OCI-LY3 (cell line): ENCODE data around the gene CRTC3.

Experiments used
- H2AFZ ChIP-seq: fragments of 200-600, 300-600 bp; shearing (Covaris generic); 2 replicates; pipeline ENCODE4 v1.6.0; 2014; ENCODE audit warnings: antibody characterized with exemption, low read depth, low read length
- H3K27ac ChIP-seq: fragments of 200-600, 300-600 bp; sonication (generic); 2 replicates; pipeline ENCODE4 v1.5.1; 2014; ENCODE audit warnings: mild to moderate bottlenecking, low read length, moderate library complexity, mixed read lengths
- H3K27me3 ChIP-seq: fragments of 200-600, 300-600 bp; sonication (generic); 2 replicates; pipeline ENCODE4 v1.6.1; 2014; ENCODE audit warnings: low read depth, low read length, mixed read lengths
- H3K36me3 ChIP-seq: fragments of 200-600, 300-600 bp; sonication (generic); replicated peaks from 2 replicates; pipeline ENCODE3; 2014; ENCODE audit warnings: low read depth, low read length, mixed read lengths
- H3K4me1 ChIP-seq: fragments of 300-600, 200-600 bp; sonication (generic); 2 replicates; pipeline ENCODE4 v1.6.1; 2014; ENCODE audit warnings: low read length, mixed read lengths
- H3K4me2 ChIP-seq: fragments of 200-600, 300-600 bp; sonication (generic); 2 replicates; pipeline ENCODE4 v1.6.1; 2014; ENCODE audit warnings: low read length, mixed read lengths
- H3K4me3 ChIP-seq: fragments of 300-600, 200-600 bp; sonication (generic); 2 replicates; pipeline ENCODE4 v1.5.1; 2014; ENCODE audit warnings: antibody characterized with exemption, mild to moderate bottlenecking, low read length, moderate library complexity
- H3K79me2 ChIP-seq: fragments of 300-600, 200-600 bp; shearing (Covaris generic); 2 replicates; pipeline ENCODE4 v1.6.1; 2014; ENCODE audit warnings: mild to moderate bottlenecking, low read length, mixed read lengths
- H3K9ac ChIP-seq: fragments of 300-600, 200-600 bp; shearing (Covaris generic); 2 replicates; pipeline ENCODE4 v1.6.0; 2014; ENCODE audit warnings: mild to moderate bottlenecking, low read length, moderate library complexity
- H3K9me3 ChIP-seq: fragments of 200-600, 300-600 bp; shearing (Covaris generic); 2 replicates; pipeline ENCODE4 v1.6.1; 2014; ENCODE audit warnings: low read length, mixed read lengths; ENCODE audit not compliant: insufficient read depth
- H4K20me1 ChIP-seq: fragments of 200-600, 300-600 bp; sonication (generic); 2 replicates; pipeline ENCODE4 v1.6.1; 2016; ENCODE audit warnings: low read length, mixed read lengths; ENCODE audit not compliant: insufficient read depth
- EZH2phosphoT487 ChIP-seq: fragments of 200-600 bp; shearing (Covaris generic); IDR thresholded peaks from 2 replicates; pipeline ENCODE4 v1.6.1; 2018; ENCODE audit warnings: antibody characterized with exemption, mixed run types, low read depth
- TF ChIP-seq, protein P1 (sequence below): fragments of 200-600, 300-600 bp; sonication (generic); IDR thresholded peaks from 2 replicates; pipeline ENCODE4 v1.5.1; 2014; ENCODE audit warnings: antibody characterized with exemption, low read length, low read depth

CRTC3 gene

DNA sequence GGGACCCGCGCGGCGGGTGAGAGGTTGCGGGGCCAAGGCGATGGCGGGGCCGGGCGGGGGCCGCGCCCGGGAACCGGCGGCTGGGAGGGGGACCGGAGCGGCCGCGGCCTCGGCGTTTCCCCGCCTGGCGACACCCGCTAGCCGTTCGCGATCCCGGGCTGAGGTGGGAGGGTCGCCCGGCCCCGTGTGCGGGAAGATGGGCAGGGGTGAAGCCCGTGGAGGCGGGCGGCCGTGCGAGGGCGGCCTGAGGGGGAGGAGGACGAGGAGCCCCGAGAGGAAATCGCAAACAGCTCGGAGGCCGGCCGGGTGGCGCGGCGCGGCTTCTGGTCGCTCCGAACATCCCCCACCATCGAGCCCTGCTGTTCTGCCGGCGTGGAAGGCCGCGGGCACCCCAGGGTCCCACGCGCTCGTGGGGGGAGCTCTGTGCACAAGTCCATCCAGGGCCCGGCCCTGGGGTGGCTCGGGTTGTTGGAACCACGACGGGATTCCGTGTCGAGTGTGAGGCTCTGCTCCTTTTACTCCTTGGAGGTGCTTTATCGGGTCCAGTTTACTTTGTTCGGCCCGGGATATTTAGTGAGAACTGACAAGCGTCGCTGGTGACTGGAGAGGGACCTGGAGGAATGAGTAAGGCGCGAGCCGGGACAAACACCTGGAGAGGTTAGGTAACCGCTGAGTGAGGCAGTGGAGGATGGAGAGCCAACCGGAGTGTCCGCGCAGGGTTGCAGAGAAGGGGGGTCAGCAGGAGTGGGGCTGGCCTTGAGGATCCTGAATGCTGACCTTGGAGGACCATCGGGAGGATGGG lies 728 bp downstream of the CRTC3 start:
- Histone ChIP-seq H3K4me3 (peak overlapping the region; percentile 80), H3K36me3 (no peaks in the 10 kb centered on the region), H3K4me1 (peaks cover 4% of the 10 kb centered on the region; the same call in 1 of the 2 replicates), H3K27ac (no peak overlapping the region), H3K9ac (peak overlapping the region; percentile 72), H2AFZ (peak overlapping the region; percentile 40; the same call in 1 of the 2 replicates), H3K27me3 (no peaks in the 10 kb centered on the region), H3K9me3 (no peaks in the 10 kb centered on the region), H4K20me1 (peaks cover 18% of the 10 kb centered on the region), H3K4me2 (peak overlapping the region; percentile 80), H3K79me2 (peaks cover 19% of the 10 kb centered on the region)
- TF ChIP-seq EZH2phosphoT487 = no peak
- TF ChIP-seq, protein P1, sequence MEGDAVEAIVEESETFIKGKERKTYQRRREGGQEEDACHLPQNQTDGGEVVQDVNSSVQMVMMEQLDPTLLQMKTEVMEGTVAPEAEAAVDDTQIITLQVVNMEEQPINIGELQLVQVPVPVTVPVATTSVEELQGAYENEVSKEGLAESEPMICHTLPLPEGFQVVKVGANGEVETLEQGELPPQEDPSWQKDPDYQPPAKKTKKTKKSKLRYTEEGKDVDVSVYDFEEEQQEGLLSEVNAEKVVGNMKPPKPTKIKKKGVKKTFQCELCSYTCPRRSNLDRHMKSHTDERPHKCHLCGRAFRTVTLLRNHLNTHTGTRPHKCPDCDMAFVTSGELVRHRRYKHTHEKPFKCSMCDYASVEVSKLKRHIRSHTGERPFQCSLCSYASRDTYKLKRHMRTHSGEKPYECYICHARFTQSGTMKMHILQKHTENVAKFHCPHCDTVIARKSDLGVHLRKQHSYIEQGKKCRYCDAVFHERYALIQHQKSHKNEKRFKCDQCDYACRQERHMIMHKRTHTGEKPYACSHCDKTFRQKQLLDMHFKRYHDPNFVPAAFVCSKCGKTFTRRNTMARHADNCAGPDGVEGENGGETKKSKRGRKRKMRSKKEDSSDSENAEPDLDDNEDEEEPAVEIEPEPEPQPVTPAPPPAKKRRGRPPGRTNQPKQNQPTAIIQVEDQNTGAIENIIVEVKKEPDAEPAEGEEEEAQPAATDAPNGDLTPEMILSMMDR = no peak

DNA sequence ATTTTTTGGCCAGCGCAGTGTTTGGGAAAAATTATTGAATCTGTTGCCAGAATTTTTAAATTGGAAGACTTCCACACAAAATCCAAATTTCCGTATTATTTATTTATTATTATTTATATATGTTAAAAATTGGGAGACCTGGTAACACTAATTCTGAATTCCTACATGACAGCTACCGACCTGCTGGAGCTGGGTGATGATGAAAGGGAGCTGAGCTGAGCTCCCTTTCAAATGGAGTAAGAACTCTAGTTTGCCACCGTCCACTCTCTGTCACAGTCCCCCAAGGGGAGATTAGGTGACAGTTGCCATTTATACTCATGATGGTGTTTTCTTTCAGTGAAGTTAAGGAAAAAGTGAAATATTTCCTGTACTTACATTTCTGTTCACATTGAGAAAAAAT lies 1.4 kb downstream of the CRTC3 start:
- Histone ChIP-seq H3K4me2 (peak overlapping the region; percentile 80), H3K27ac (no peak overlapping the region), H3K36me3 (no peaks in the 10 kb centered on the region), H3K27me3 (no peaks in the 10 kb centered on the region), H3K9me3 (no peaks in the 10 kb centered on the region), H3K9ac (peak overlapping the region; percentile 72; the same call in 1 of the 2 replicates), H3K4me1 (peaks cover 4% of the 10 kb centered on the region; the same call in 1 of the 2 replicates), H2AFZ (no peak overlapping the region), H3K79me2 (peaks cover 19% of the 10 kb centered on the region), H3K4me3 (peak overlapping the region; percentile 80), H4K20me1 (peaks cover 25% of the 10 kb centered on the region)
- TF ChIP-seq, protein P1 = no peak
- no peak for TF ChIP-seq EZH2phosphoT487

DNA sequence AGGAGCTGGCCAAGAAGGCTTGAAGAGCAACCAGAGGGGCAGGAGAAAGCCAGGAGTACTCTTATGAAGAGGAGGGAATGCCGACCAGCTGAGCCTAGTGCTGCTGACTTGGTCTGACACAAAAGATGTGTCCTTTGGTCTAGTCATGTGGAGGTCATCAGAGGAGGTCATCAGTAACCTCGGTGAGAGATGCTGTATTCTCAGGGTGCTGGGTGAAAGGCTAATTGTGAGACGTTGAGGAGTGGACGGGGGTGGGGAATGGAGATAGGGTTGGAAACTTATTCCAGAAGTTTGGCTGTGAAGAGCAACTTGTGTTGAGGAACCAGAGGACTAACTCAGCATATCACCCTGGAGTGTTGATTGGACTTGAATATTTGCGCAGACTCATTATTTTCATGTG lies 5.5 kb downstream of the CRTC3 start:
- no peak overlapping the region for H3K4me2 ChIP-seq
- no peak for TF ChIP-seq EZH2phosphoT487
- TF ChIP-seq, protein P1 = no peak
- no peak overlapping the region for H3K4me3 ChIP-seq
- H3K27ac ChIP-seq = no peak overlapping the region
- H4K20me1 ChIP-seq = peaks cover 25% of the 10 kb centered on the region
- peaks cover 19% of the 10 kb centered on the region for H3K79me2 ChIP-seq
- H2AFZ ChIP-seq = no peak overlapping the region
- H3K4me1 ChIP-seq = no peaks in the 10 kb centered on the region
- H3K9me3 ChIP-seq = no peaks in the 10 kb centered on the region
- H3K27me3 ChIP-seq = no peaks in the 10 kb centered on the region
- H3K36me3 ChIP-seq = peaks cover 4% of the 10 kb centered on the region
- no peak overlapping the region for H3K9ac ChIP-seq

DNA sequence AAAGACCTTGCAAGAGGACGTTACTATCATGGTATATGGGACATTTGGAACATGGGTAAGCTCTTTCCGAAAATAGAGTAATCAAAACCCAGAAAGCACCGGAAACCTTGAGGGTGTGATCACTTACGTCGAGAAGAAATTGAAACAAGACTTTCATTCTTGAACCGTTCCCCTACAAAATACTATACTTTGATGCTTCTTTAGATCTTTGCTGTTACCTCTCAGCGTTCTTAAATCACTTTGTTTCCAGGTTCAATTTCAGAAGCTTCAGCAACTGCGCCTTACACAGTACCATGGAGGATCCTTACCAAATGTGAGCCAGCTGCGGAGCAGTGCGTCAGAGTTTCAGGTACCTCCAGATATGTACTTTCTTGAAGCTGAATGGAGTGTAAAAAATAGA lies 10.1 kb downstream of the CRTC3 start:
- no peak overlapping the region for H3K4me3 ChIP-seq
- H3K4me2 ChIP-seq = no peak overlapping the region
- no peak overlapping the region for H2AFZ ChIP-seq
- H3K9ac ChIP-seq = no peak overlapping the region
- TF ChIP-seq EZH2phosphoT487 = no peak
- TF ChIP-seq, protein P1 = no peak
- no peaks in the 10 kb centered on the region for H3K4me1 ChIP-seq
- H3K27ac ChIP-seq = no peak overlapping the region
- H3K27me3 ChIP-seq = no peaks in the 10 kb centered on the region
- no peaks in the 10 kb centered on the region for H3K9me3 ChIP-seq
- peaks cover 10% of the 10 kb centered on the region for H4K20me1 ChIP-seq
- H3K36me3 ChIP-seq = peaks cover 4% of the 10 kb centered on the region
- H3K79me2 ChIP-seq = peaks cover 4% of the 10 kb centered on the region; the same call in 1 of the 2 replicates
